ENCODE data around the gene TTC28. TPM values are rescaled to one million over a fixed set of nuclear protein-coding genes. Genes with fewer than 3 reads are reported as not detected.

TTC28 gene
- total RNA-seq, 4 donors from 2014 or later = 35.1 to 138 (median 50.8) TPM

DNA sequence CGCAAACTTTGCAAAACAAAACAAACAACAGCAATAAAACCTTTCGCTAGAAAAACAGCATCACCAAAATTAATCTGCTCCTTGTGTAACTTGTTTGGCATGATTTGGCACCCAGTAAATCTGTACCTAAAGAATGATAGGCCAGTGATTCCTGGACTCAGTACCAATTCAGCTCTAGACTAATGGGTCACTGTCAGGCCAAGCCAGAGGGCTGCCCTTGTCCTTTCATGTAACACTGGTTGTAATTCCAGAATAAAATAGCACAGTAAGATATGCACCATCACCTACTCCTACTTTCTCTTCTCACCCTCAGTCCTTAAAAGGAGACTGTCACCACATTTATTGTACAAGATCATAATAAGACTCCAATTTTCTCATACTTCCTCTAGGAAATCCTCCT, 419.0 kb downstream of the TTC28 start:
- H3K27ac ChIP-seq = no peak overlapping the region
- TF ChIP-seq EP300 (IDR thresholded peaks at IDR 0.05) = no peak
- no peaks in the 10 kb centered on the region for H3K36me3 ChIP-seq
- peaks cover 0 to 8% (median 3%) of the 10 kb centered on the region in 3 donors for H3K4me1 ChIP-seq
- no peak overlapping the region for H3K4me3 ChIP-seq
- no peaks in the 10 kb centered on the region for H3K9me3 ChIP-seq
- no peaks in the 10 kb centered on the region for H3K27me3 ChIP-seq
- no peak for ATAC-seq
- 95 to 97% methylated on average over 2 of the region's 2 CpGs for WGBS, 2 donors (ENCODE audit: low coverage in 1 of 2)

DNA sequence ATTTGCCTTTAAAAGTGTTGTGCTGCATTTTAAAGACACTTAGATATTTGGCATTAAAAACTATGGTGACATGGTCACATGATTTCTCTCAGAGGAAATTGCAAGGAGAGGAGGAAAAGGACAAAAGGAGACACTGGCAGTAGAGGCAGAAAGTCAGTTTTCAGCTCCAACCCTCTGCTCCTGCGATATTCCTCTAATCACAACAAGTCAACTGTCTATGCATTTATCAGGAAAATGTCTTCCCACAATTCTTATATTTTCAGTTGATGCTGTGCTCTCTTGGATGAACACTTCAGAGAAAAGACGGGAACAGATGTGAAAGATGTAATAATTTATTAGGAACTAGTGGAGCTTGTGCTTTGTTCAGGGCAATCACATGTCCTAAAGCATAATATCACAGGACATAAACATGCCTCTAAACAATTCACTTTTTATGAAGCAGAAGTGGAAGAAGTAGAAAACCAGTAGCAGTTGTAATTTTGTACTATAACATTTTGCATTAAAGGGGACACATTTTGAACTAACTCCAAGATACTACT, 419.8 kb downstream of the TTC28 start:
- no peak for ATAC-seq
- Histone ChIP-seq H3K36me3 (no peaks in the 10 kb centered on the region), H3K4me1 (peaks cover 0 to 8% (median 3%) of the 10 kb centered on the region in 3 donors), H3K9me3 (no peaks in the 10 kb centered on the region), H3K27me3 (no peaks in the 10 kb centered on the region), H3K4me3 (no peak overlapping the region), H3K27ac (no peak overlapping the region)
- 46 to 81% methylated on average over 2 of the region's 2 CpGs for WGBS, 2 donors (ENCODE audit: low coverage in 1 of 2)
- TF ChIP-seq POLR2A (IDR thresholded peaks at IDR 0.05) (no peak), POLR2AphosphoS5 (IDR thresholded peaks at IDR 0.05) (no peak), EP300 (IDR thresholded peaks at IDR 0.05) (no peak)
- TF ChIP-seq, protein P1, sequence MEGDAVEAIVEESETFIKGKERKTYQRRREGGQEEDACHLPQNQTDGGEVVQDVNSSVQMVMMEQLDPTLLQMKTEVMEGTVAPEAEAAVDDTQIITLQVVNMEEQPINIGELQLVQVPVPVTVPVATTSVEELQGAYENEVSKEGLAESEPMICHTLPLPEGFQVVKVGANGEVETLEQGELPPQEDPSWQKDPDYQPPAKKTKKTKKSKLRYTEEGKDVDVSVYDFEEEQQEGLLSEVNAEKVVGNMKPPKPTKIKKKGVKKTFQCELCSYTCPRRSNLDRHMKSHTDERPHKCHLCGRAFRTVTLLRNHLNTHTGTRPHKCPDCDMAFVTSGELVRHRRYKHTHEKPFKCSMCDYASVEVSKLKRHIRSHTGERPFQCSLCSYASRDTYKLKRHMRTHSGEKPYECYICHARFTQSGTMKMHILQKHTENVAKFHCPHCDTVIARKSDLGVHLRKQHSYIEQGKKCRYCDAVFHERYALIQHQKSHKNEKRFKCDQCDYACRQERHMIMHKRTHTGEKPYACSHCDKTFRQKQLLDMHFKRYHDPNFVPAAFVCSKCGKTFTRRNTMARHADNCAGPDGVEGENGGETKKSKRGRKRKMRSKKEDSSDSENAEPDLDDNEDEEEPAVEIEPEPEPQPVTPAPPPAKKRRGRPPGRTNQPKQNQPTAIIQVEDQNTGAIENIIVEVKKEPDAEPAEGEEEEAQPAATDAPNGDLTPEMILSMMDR (IDR thresholded peaks at IDR 0.05) = no peak

DNA sequence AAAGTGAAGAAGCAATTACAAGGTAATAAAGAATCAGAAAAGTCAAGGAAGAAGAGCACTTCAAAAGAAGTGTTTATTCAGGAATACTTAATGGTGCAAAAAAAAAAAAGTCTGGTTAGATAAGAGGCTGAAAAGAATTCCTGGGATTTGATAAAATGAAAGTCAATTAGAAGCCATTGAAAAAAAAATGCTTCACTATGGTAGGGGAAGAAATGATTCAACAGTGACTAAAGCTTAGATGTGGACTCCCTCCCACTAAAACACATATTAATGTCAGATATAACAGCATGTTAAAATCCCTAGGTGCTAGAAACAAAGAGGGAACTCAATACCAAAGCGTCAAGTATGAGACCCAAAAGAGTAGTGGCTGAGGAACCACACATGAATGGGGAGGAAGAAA, 425.2 kb downstream of the TTC28 start:
- Histone ChIP-seq H3K36me3 (no peaks in the 10 kb centered on the region), H3K4me3 (no peak overlapping the region), H3K27ac (no peak overlapping the region), H3K27me3 (no peaks in the 10 kb centered on the region), H3K9me3 (no peaks in the 10 kb centered on the region), H3K4me1 (peaks cover 0 to under 1% (median under 1%) of the 10 kb centered on the region in 3 donors)
- TF ChIP-seq EP300 (IDR thresholded peaks at IDR 0.05) = no peak
- no peak for TF ChIP-seq POLR2A (IDR thresholded peaks at IDR 0.05)
- TF ChIP-seq POLR2AphosphoS5 (IDR thresholded peaks at IDR 0.05) = no peak
- TF ChIP-seq, protein P1 (IDR thresholded peaks at IDR 0.05) = no peak
- 86 to 94% methylated on average over 1 of the region's 1 CpG for WGBS, 2 donors (ENCODE audit: low coverage in 1 of 2)
- ATAC-seq = no peak

DNA sequence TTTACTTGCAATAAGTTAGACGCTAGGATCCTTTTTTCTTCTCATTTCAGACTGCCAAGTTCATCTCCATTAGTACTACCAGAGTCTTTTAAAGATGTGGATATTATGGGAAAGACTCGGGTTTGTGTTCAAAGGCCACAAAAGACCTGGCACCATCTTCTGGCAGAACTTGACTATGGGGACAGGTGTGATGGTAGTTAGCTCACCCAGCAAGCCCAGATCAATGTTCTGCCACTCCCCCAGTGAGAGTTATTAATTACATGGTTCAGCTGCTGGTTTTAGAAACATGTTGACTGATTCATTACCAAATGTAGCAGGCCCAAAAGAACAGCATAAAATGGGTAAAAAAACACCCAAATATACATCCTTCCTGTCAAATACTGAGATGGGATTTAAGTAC, 427.1 kb downstream of the TTC28 start:
- Histone ChIP-seq H3K9me3 (no peaks in the 10 kb centered on the region), H3K27ac (no peak overlapping the region), H3K27me3 (no peaks in the 10 kb centered on the region), H3K36me3 (no peaks in the 10 kb centered on the region), H3K4me3 (no peak overlapping the region), H3K4me1 (no peaks in the 10 kb centered on the region)
- no peak for ATAC-seq
- WGBS, 2 donors (ENCODE audit: low coverage in 1 of 2) = 83 to 91% methylated on average over 2 of the region's 2 CpGs
- TF ChIP-seq POLR2AphosphoS5 (IDR thresholded peaks at IDR 0.05) (no peak), POLR2A (IDR thresholded peaks at IDR 0.05) (no peak), EP300 (IDR thresholded peaks at IDR 0.05) (no peak)
- TF ChIP-seq, protein P1 (IDR thresholded peaks at IDR 0.05) = no peak

DNA sequence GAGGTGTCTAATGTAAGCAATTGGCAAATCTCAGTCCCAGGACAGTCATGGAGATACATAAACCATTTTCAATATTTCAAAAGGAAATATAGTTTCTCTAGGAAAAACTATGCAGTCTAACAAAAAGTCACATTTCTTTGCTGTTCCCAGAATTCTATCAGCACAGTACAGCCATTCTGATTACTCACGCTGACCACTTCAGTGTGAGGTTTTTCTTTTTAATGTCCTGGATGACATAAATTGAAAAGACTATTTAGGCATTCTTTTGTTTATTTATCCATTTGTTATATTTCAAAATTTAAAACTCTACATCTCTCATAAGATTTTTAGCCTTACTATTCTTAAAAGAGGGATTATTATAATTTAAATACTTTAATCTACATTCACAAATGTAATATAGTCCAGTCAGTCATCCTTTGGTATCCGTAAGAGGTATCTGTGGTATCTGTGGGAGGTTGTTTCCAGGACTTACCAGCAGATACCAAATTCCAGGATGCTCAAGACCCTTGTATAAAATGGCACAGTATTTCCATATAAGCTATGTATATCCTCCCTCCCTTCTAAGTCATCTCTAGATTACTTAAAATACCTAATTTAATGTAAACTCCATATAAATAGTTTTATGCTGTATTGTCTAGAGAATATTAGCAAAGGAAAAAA, 429.5 kb downstream of the TTC28 start:
- 91 to 96% methylated on average over 2 of the region's 2 CpGs for WGBS, 2 donors (ENCODE audit: low coverage in 1 of 2)
- Histone ChIP-seq H3K9me3 (no peaks in the 10 kb centered on the region), H3K4me3 (no peak overlapping the region), H3K36me3 (no peaks in the 10 kb centered on the region), H3K4me1 (no peaks in the 10 kb centered on the region), H3K27ac (no peak overlapping the region), H3K27me3 (no peaks in the 10 kb centered on the region)
- TF ChIP-seq POLR2AphosphoS5 (IDR thresholded peaks at IDR 0.05) (no peak), POLR2A (IDR thresholded peaks at IDR 0.05) (no peak)
- TF ChIP-seq, protein P1 (IDR thresholded peaks at IDR 0.05) = no peak
- ATAC-seq = no peak

All from gastroesophageal sphincter (tissue), 4 donors.